IPS-18c (cell line): ENCODE results near the gene CLDN1.

Source experiments
- H3K4me3 ChIP-seq: 2 replicates; pipeline ENCODE4 v1.7.0; 2013; ENCODE audit warnings: low read depth, mild to moderate bottlenecking, low read length, moderate library complexity; ENCODE audit not compliant: insufficient read depth
- H3K9me3 ChIP-seq: one replicate; pipeline ENCODE4 v1.6.1; 2013; ENCODE audit warnings: mild to moderate bottlenecking, low read length, moderate library complexity; ENCODE audit not compliant: control insufficient read depth, insufficient read depth

Gene CLDN1

DNA sequence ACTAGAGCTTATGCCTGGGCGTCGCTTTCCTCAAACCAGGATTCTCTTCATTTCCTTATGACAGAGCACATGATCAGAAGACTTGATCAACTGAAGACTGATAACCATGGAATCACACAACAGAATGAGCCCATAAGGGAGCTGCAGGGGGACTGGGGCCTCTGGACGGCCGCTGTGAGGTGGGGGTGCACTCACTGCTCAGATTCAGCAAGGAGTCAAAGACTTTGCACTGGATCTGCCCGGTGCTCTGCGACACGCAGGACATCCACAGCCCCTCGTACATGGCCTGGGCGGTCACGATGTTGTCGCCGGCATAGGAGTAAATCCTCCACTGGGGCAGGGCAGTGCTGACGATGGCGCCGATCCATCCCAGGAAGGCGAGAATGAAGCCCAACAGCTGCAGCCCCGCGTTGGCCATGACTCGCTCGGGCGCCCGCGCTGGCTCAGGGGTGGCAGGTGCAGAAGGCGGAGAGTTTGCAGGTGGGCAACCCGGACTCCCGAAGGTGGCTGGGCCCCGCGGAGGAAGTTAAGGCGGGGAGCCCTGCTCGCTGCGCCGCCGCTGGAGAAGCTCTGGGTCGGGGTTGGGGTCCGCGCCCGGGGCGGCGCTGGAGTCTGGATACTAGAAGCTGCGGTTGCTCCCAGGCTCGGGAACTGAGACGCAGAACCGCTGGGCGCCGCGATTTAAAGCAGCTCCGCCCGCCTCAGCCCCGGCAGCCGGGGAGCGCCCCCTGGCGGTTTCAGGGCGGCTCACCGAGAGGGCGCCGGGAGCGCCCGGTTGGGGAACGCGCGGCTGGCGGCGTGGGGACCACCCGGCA lies at the start of gene CLDN1:
Gene CLDN1, minus strand, starts transcription at position 658 of the 815 bp plus-strand sequence. Its CDS starts 240 bp downstream, at position 418.
- peak within 1 kb of the TSS; percentile 74 for H3K4me3 ChIP-seq

DNA sequence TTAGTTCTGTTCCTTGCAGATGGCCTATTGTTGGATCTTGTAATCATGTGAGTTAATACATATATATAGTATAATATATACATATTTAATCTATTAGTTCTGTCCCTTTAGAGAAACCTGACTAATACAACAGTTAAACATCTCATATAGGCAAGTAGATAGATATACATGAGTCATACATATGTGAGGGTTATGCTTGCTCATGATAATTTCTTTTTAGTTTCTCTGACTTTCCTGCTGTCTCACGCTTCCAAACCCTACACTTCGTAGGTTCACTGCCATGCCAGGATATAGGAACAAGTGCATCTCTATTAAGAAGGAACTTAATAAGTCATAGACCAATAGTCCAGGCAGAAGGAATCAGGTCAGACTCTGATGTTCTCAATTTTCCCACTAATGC lies 48.9 kb upstream of the CLDN1 start:
- Histone ChIP-seq H3K4me3 (no peak overlapping the region), H3K9me3 (no peaks in the 10 kb centered on the region)

More for the DNA sequence above, at the start of gene CLDN1:
- no peaks in the 10 kb centered on the region for H3K9me3 ChIP-seq

- Histone ChIP-seq H3K4me3 (no peak overlapping the region), H3K9me3 (no peaks in the 10 kb centered on the region)
These were observed 48.1 kb upstream of the CLDN1 start for GRCh38 chr3:190370369-190370768.

DNA sequence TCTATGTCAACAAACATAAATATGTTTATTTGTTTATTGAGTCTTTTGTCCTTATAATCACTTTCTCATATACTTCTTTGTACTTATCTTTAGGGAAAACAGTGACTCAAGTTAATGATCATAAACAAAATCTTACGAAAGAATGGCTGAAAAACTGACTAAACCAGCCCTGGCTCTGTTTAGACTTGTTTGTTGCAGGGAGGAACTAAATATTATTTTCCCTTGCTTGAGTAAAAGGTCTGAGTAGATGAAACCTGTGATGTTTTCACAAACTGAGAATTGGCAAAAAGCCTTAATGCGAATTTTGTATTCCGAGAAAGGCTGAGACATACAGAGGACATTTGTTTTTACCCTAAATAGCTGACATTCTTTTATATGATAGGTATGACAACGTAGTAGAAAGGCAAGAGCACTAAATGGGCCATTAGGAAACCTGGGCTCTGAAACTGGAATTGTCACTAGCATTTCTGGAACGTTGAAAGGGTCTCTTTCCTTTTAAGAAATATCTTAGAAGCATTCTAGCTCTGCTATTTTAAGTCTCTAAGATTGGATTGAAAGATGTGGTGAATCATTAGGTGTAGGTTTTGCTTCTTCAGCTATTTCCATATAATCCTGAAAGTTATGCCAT lies 47.5 kb upstream of the CLDN1 start:
- Histone ChIP-seq H3K4me3 (no peak overlapping the region), H3K9me3 (no peaks in the 10 kb centered on the region)

DNA sequence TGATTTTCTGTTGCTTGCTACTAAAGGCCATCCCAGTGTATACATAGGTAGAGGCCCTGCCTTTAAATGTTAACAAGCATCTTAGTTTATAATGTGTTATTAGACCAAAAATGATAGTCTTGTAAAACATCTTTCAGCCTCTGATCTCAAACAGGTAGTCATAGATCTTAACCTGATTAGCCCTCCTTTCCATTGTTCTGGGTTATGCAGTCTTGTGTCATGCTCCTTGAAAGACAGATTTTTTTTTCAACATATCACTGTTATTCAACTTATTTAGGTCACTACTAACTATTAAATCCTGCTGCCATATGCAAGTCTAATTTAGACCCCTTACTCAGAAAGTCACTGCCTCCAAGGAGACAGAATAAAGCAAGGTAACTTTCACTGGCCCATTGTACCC lies 46.6 kb upstream of the CLDN1 start:
- Histone ChIP-seq H3K9me3 (no peaks in the 10 kb centered on the region), H3K4me3 (no peak overlapping the region)

GRCh38 chr3:190366133-190366532 lies 43.9 kb upstream of the CLDN1 start:
- no peaks in the 10 kb centered on the region for H3K9me3 ChIP-seq

GRCh38 chr3:190362258-190362657 lies 40.0 kb upstream of the CLDN1 start:
- H3K9me3 ChIP-seq, result no peaks in the 10 kb centered on the region
- no peak overlapping the region for H3K4me3 ChIP-seq

More at GRCh38 chr3:190366133-190366532, 43.9 kb upstream of the CLDN1 start:
- H3K4me3 ChIP-seq, result no peak overlapping the region

DNA sequence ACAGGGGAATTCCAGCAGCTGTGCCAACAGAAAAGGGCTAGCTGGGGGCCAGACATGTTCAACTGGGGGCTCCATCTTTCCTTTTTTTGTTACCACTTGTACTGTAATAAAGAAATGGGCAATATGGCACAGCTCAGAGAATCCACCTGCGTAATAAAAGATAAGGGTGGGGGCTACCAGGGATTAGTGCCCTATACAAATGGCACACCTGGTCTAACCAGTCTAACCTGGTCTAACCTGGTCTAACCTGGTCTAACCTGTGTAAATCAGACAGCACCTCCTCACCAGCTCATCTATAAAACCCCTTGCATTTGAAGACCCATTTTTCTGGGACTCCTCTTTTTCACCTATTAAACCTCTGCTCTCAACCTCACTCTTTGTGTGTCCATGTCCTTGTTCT lies 39.5 kb upstream of the CLDN1 start:
- Histone ChIP-seq H3K9me3 (no peaks in the 10 kb centered on the region), H3K4me3 (no peak overlapping the region)

DNA sequence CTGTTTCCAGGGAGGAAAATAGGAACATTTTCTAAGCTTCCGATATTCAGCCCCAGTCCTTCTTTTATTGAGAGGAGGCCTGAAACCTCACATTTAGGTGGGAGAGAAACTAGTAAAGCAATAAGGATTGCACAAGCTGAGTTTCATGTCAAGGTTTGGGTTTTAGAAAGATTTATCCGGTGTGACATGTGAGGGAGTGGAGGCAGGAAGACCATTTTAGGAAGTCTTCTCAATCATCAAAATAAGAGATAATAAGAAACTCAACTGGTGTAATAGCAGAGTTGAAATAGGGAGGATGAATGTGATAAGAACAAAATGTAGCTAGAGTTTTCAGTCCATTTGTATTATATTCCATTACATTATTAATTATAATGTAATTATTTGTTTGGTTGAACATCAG lies 38.0 kb upstream of the CLDN1 start:
- Histone ChIP-seq H3K4me3 (no peak overlapping the region), H3K9me3 (no peaks in the 10 kb centered on the region)

DNA sequence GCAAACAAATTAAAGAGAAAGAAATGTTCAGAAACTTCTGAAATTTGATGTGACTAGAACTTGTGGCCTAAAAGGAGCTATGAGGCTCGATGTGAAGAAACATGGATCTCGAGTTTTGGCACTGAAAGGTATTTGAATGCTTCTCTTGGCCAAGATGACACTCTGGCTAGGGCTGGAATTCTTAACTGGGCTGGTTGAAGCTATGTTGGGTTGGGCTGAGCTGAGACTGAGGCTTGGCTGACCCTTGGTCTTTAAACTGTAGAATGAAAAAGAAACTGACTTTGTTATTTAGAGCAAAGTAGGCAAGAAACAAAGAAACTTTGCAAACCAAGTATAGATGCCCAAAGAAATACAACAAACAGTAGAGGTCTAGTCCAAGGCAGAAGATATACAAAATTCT lies 37.6 kb upstream of the CLDN1 start:
- no peaks in the 10 kb centered on the region for H3K9me3 ChIP-seq
- no peak overlapping the region for H3K4me3 ChIP-seq

GRCh38 chr3:190357468-190357867 lies 35.2 kb upstream of the CLDN1 start:
- no peak overlapping the region for H3K4me3 ChIP-seq
- no peaks in the 10 kb centered on the region for H3K9me3 ChIP-seq

DNA sequence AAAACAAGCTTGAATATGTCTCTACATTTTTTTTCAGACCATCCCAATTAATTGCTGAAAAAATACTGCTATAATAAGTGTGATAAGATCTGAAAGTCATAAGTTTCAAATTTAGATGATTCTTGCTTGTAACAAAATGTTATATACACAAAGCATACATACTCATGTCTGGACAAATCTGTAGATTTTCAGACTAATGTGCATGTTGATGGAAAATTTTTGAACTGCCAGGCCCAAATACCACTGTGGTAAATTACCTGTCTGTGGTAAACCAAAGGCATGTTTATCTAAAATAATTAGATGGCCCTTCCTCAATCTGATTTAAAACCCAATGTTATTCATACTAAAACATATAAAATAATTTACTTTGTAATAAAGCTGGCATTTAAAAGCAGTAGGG lies 34.0 kb upstream of the CLDN1 start:
- Histone ChIP-seq H3K4me3 (no peak overlapping the region), H3K9me3 (no peaks in the 10 kb centered on the region)

DNA sequence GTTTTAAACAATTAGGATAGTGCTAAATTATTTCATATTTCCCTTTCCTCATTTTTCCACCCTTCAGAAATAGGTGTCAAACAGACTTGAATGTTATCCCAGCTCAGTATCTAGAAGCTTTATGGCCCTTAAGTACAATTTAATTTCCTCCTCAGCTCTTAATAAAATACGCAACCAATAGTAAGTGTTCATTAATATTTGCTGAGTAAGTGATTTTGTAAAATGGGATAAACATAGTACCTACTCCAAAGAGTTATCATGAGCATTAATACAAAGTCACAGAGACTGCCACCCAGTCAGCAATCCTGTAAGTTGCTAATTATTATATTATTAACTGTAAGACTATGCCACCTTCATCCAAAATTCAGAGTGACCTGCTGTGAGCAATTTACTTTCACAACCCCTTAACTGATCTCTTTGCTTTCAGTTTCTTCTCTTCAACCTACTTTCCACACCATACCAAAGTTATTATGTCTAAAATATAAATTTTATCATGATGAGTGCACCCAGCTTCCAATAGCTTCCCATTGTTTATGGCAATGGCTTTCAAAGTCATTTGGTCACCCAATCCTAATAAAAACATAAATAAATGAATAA lies 30.7 kb upstream of the CLDN1 start:
- H3K9me3 ChIP-seq, result no peaks in the 10 kb centered on the region

GRCh38 chr3:190346541-190346940 lies 24.3 kb upstream of the CLDN1 start:
- Histone ChIP-seq H3K4me3 (no peak overlapping the region), H3K9me3 (no peaks in the 10 kb centered on the region)

More for the DNA sequence above, 30.7 kb upstream of the CLDN1 start:
- no peak overlapping the region for H3K4me3 ChIP-seq

DNA sequence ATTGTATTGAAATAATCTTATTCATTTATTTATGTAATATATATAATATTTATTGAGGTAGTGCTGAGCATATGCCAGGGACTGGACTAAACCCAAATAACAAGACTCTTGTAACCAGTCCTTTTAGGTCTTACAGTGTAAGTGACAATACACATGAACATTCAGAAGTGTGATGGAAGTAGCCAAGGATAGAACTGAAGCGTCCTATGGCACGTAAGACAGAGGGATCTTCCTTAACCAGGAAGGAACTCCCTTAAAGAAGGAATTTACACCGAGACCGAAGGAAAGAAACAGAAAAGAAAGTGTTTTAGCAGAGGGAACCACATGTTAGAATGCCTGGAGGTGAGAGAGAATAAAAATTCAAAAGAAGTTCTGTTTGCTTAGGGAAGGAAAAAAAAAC lies 23.6 kb upstream of the CLDN1 start:
- Histone ChIP-seq H3K9me3 (peaks cover 3% of the 10 kb centered on the region), H3K4me3 (no peak overlapping the region)

- Histone ChIP-seq H3K9me3 (peaks cover 3% of the 10 kb centered on the region), H3K4me3 (no peak overlapping the region)
These were observed 23.0 kb upstream of the CLDN1 start for GRCh38 chr3:190345027-190345821.

GRCh38 chr3:190340071-190340470 lies 17.8 kb upstream of the CLDN1 start:
- no peak overlapping the region for H3K4me3 ChIP-seq
- H3K9me3 ChIP-seq, result peaks cover 3% of the 10 kb centered on the region
